ENCODE data around the gene COL4A6.

- TF ChIP-seq, protein P1, sequence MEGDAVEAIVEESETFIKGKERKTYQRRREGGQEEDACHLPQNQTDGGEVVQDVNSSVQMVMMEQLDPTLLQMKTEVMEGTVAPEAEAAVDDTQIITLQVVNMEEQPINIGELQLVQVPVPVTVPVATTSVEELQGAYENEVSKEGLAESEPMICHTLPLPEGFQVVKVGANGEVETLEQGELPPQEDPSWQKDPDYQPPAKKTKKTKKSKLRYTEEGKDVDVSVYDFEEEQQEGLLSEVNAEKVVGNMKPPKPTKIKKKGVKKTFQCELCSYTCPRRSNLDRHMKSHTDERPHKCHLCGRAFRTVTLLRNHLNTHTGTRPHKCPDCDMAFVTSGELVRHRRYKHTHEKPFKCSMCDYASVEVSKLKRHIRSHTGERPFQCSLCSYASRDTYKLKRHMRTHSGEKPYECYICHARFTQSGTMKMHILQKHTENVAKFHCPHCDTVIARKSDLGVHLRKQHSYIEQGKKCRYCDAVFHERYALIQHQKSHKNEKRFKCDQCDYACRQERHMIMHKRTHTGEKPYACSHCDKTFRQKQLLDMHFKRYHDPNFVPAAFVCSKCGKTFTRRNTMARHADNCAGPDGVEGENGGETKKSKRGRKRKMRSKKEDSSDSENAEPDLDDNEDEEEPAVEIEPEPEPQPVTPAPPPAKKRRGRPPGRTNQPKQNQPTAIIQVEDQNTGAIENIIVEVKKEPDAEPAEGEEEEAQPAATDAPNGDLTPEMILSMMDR (IDR thresholded peaks at IDR 0.05): no peak
- TF ChIP-seq POLR2A (IDR thresholded peaks at IDR 0.05) (no peak), POLR2AphosphoS5 (IDR thresholded peaks at IDR 0.05) (no peak)
Measured at GRCh38 chrX:108484251-108484650, 46.0 kb upstream of the COL4A6 start.

Data from breast epithelium (tissue), 3 donors.